DOHH2 (cell line): ENCODE measurements around the gene CD2AP.

Experiments
- CTCF ChIP-seq: fragments of 200-600 bp; sonication (generic); IDR thresholded peaks from one replicate; pipeline ENCODE4 v1.5.1; 2014; ENCODE audit warnings: antibody characterized with exemption, mild to moderate bottlenecking, low read depth, low read length; ENCODE audit not compliant: poor library complexity, severe bottlenecking
- EZH2phosphoT487 ChIP-seq: fragments of 200-600 bp; sonication (generic); IDR thresholded peaks from 2 replicates; pipeline ENCODE4 v1.6.1; 2017; ENCODE audit warnings: borderline replicate concordance, mild to moderate bottlenecking, antibody characterized with exemption, low read length, moderate library complexity, mixed read lengths

GRCh38 chr6:47512872-47513271, 35.3 kb downstream of the CD2AP start:
- TF ChIP-seq CTCF, result no peak
- no peak for TF ChIP-seq EZH2phosphoT487
